Measurements from ENCODE around the gene AFG1L.
"Not testable (repeated sequence)": the region's sequence is repeated elsewhere in the genome, so short reads cannot be mapped to it uniquely, and the experiment has no call there.

AFG1L gene

DNA sequence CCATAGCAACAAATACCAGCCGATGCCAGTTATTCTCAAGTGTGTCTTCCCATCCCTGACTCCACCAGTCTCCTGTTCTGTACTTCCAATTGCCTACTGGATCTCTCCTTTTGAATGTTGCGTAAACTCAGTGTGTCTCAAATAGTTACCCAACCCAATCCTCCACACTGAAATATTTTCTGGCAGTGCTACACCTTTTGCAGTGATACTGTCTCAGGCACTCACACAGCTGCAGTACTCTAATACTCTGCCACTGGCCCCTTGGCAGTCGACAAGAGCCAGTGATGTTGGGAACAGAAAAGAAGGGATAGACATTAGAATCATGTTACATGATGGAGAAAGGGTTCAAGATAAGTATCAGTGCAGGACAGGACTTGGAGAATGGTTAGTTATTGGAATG is 234.0 kb downstream of the AFG1L start:
- DNase-seq, result no peak

DNA sequence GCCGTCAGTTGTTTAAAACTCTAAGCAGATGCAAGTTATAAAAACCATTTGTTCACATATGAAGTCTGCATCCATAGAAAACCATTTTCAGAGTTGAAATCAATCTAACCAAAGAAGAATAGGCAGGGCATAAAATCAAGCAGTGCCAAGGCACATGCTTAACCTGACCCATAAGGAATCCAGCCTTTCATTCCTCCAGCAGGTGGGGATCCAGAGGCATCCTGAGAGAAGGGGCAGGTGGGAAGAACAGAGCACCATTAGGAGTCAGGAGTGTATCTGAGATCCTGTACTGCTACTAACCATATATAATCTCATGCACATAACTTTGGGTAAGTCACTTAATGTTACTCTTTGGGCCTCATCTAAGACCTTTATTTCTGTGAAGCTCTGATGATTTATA is 236.5 kb downstream of the AFG1L start:
- no peak for DNase-seq

GRCh38 chr6:108535114-108535742 is 240.4 kb downstream of the AFG1L start:
- DNase-seq, result no peak

- not testable (repeated sequence) for DNase-seq
Observed at GRCh38 chr6:108535920-108536535, 241.2 kb downstream of the AFG1L start.

- peak; percentile 59 for DNase-seq
Observed at GRCh38 chr6:108541843-108542759, 247.2 kb downstream of the AFG1L start.

- no peak for DNase-seq
Observed at GRCh38 chr6:108543175-108543940, 248.5 kb downstream of the AFG1L start.

GRCh38 chr6:108544606-108545005 is 249.8 kb downstream of the AFG1L start:
- no peak for DNase-seq

GRCh38 chr6:108546079-108547049 is 251.5 kb downstream of the AFG1L start:
- DNase-seq, result no peak

GRCh38 chr6:108549241-108549640 is 254.4 kb downstream of the AFG1L start:
- DNase-seq, result no peak

DNA sequence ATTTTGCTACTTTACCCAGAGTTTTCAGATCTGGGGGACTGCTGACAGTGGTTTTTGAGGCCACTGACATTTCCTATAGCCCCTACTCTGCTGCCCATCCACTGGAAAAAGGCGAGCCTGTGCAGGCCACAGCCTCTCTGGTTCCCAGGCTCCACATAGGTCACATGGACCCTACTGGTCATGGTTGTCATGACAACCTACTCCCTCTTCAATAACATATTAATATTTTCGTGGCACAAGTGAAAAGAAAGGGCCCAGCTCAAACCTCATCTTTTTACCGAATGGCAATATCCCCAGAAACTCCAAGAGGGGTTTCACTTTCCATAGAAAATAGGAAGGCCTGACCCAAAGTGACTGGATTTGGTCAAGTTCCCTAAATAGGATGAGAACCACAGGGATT is 254.9 kb downstream of the AFG1L start:
- no peak for DNase-seq

DNA sequence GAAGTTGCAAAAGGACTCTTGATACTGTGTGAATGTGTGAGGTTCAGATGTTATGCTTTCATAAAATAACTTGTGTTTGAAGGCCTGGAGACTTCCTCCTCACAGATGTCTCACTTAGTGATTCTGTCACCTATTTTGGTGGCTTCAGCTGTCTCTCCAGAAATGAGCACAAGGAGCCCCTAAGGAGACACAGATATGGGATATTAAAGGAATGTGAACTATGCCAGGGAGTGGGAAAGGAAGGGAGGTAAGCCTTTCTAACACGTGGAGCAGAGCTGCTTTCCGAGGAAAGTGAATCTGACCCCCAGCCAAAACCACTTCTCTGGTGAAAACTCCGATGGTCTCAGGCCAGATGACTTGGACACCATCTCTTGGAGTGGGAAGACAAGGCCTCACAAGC is 255.4 kb downstream of the AFG1L start:
- no peak for DNase-seq

GRCh38 chr6:108555399-108556052 is 260.7 kb downstream of the AFG1L start:
- DNase-seq, result no peak

GRCh38 chr6:108556250-108556649 is 261.4 kb downstream of the AFG1L start:
- DNase-seq, result no peak

DNA sequence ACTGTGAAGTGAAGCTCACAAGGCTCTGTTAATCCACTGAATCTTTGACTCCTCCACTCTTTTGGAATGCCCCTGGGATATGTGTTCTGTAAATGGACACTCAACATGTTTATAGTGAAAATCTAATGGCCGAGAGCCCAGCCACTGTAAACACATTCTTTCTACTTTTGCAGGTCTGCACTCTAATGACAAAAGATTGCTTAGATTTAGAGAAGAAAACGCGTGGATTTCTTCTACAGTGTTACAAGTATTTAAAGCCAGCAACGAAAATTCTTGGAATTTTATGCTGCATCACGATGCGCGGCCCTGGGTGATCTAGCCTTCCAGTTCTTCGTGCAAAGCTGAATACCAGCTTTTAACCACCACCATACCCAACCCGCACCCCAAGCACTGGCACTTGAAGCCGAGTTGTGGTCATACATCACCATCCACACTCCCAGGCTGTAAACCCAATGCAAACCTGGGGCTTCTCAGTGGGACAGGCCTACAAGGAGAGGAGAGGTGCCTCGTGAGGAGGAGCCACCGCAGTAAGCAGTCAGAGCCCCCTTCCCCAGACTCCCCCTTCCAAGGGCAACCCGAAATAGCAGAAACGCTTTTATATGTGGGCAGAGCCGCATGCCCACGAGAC is 262.1 kb downstream of the AFG1L start:
- DNase-seq, result no peak

- peak; percentile 68 for DNase-seq
Observed at GRCh38 chr6:108557494-108558371, 262.9 kb downstream of the AFG1L start.

GRCh38 chr6:108558372-108559096 is 263.7 kb downstream of the AFG1L start:
- DNase-seq, result peak; percentile 94

GRCh38 chr6:108559097-108559883 is 264.4 kb downstream of the AFG1L start:
- DNase-seq, result peak; percentile 75

- DNase-seq, result no peak
Observed at GRCh38 chr6:108559884-108560462, 265.1 kb downstream of the AFG1L start.
